HepG2 (cell line): Measurements from ENCODE around the gene GJA5. TPM values are rescaled to one million over a fixed set of nuclear protein-coding genes. Genes with fewer than 3 reads are reported as not detected.

ENCODE experiments used
- ARID5B ChIP-seq: IDR thresholded peaks from 2 replicates; pipeline ENCODE4 v1.4.0; 2020; ENCODE audit warnings: mild to moderate bottlenecking, missing genetic modification reagents
- CHD2 ChIP-seq: IDR thresholded peaks from 2 replicates; pipeline ENCODE4 v1.6.1; 2011; ENCODE audit warnings: low read depth, low read length, improper control_type of control experiment
- ETV5 ChIP-seq: IDR thresholded peaks from 2 replicates; pipeline ENCODE4 v1.6.1; 2018; ENCODE audit warnings: missing biosample characterization, missing genetic modification reagents, inconsistent platforms, borderline replicate concordance
- FOXA1 ChIP-seq, 2 experiments: fragments of 450-650 bp in 1 of 2; sonication (generic) in 1 of 2; formaldehyde crosslinking in 1 of 2; IDR thresholded peaks; 2 replicates each; pipeline versions ENCODE4 v1.4.0 to v1.6.1; 2016 to 2020; ENCODE audit warnings: missing genetic modification reagents in 1 of 2
- FOXP1 ChIP-seq, 2 experiments: fragments of 450-650 bp in 1 of 2; IDR thresholded peaks; 2 replicates each; pipeline ENCODE4 v1.6.1; 2017 to 2018; ENCODE audit warnings: antibody characterized with exemption in 1 of 2
- JUNB ChIP-seq: sonication (generic); formaldehyde crosslinking; IDR thresholded peaks from 2 replicates; pipeline ENCODE4 v1.8.0; 2022; ENCODE audit warnings: missing genetic modification reagents, mild to moderate bottlenecking, borderline replicate concordance
- MAX ChIP-seq: IDR thresholded peaks from 2 replicates; pipeline ENCODE4 v1.6.1; 2012; ENCODE audit warnings: inconsistent platforms
- NAIF1 ChIP-seq: sonication (generic); formaldehyde crosslinking; IDR thresholded peaks from 2 replicates; pipeline ENCODE4 v1.5.0; 2020; ENCODE audit warnings: mild to moderate bottlenecking, missing genetic modification reagents, borderline replicate concordance
- PAXIP1 ChIP-seq: sonication (generic); formaldehyde crosslinking; conservative IDR thresholded peaks from 2 replicates; pipeline ENCODE4 v1.4.0; 2020; ENCODE audit warnings: mild to moderate bottlenecking, missing genetic modification reagents, moderate library complexity
- SIX4 ChIP-seq: sonication (generic); formaldehyde crosslinking; IDR thresholded peaks from 2 replicates; pipeline ENCODE4 v1.4.0; 2020; ENCODE audit warnings: missing genetic modification reagents
- SKIL ChIP-seq: sonication (generic); formaldehyde crosslinking; IDR thresholded peaks from 2 replicates; pipeline ENCODE4 v1.8.0; 2022; ENCODE audit warnings: missing genetic modification reagents, mild to moderate bottlenecking, moderate library complexity, borderline replicate concordance
- ZBTB49 ChIP-seq: sonication (generic); formaldehyde crosslinking; IDR thresholded peaks from 2 replicates; pipeline ENCODE4 v1.4.0; 2020; ENCODE audit warnings: missing genetic modification reagents, borderline replicate concordance
- ZSCAN22 ChIP-seq: sonication (generic); formaldehyde crosslinking; IDR thresholded peaks from 2 replicates; pipeline ENCODE4 v1.4.0; 2020; ENCODE audit warnings: mild to moderate bottlenecking, missing genetic modification reagents
- ZSCAN5A ChIP-seq: sonication (generic); formaldehyde crosslinking; IDR thresholded peaks from 2 replicates; pipeline ENCODE4 v1.8.0; 2022; ENCODE audit warnings: mild to moderate bottlenecking, missing genetic modification reagents, borderline replicate concordance
- polyA plus RNA-seq, 8 experiments: library from polyadenylated mRNA; depleted of rRNA in 3 of 8; stranded (reverse) in 7 of 8; unstranded in 1 of 8; fragments of >200 nt; fragmentation: Illumina TruSeq in 4 of 8; extraction: Trizol in 4 of 8; gene quantifications; 2 replicates each; pipeline versions ENCODE4 v1.2.1 to v1.2.3, GENCODE V29; 2011 to 2016; ENCODE audit warnings: low read depth in 4 of 8, missing spikeins in 1 of 8, mixed read lengths in 1 of 8; ENCODE audit not compliant: insufficient read depth in 1 of 8
- total RNA-seq, 5 experiments: library from RNA; depleted of rRNA; stranded (reverse); fragments of >200 nt; fragmentation: Illumina TruSeq; extraction: Trizol; gene quantifications; 2 replicates each; pipeline ENCODE4 v1.2.3, GENCODE V29; 2016; ENCODE audit warnings: low read depth in 1 of 5

Gene GJA5
- total and polyA plus RNA-seq, 2 of the 13 experiments (the other 11 are each of a cell fraction or from before 2014, with no cell fraction given), result not detected

- TF ChIP-seq SKIL (CRISPR knock-in tag), result no peak
- no peak for TF ChIP-seq NAIF1 (CRISPR knock-in tag)
- TF ChIP-seq PAXIP1, result peak; percentile 50; the same call in 1 of the 2 replicates
- TF ChIP-seq ARID5B (CRISPR knock-in tag), result peak; percentile 51
- TF ChIP-seq ZSCAN22 (CRISPR knock-in tag), result no peak
- peak; percentile 88 for TF ChIP-seq SIX4 (CRISPR knock-in tag)
- peak; percentile 51; the same call in 1 of the 2 replicates for TF ChIP-seq JUNB
- no peak for TF ChIP-seq MAX
- TF ChIP-seq FOXA1 (IDR thresholded peaks at IDR 0.05), result no peak
- peak; percentile 32; the same call in 1 of the 2 replicates for TF ChIP-seq FOXA1 (CRISPR knock-in tag; IDR thresholded peaks at IDR 0.05)
- peak; percentile 93; the same call in 1 of the 2 replicates for TF ChIP-seq ETV5 (CRISPR knock-in tag)
- no peak for TF ChIP-seq CHD2
- no peak for TF ChIP-seq ZSCAN5A (CRISPR knock-in tag)
- TF ChIP-seq FOXP1 (IDR thresholded peaks at IDR 0.05), result no peak
- TF ChIP-seq FOXP1 (CRISPR knock-in tag; IDR thresholded peaks at IDR 0.05), result peak; percentile 61
- TF ChIP-seq ZBTB49 (CRISPR knock-in tag), result no peak
These were observed 43.2 kb downstream of the GJA5 start (continued) for GRCh38 chr1:147717051-147717705.
